Measurements from ENCODE around the gene ARHGAP6. TPM values are rescaled to one million over a fixed set of nuclear protein-coding genes. Genes with fewer than 3 reads are reported as not detected.

Gene ARHGAP6
- total and polyA plus RNA-seq, 2 donors (not counting 3 experiments of a cell fraction or from before 2014, with no cell fraction given) = 0.69 to 0.83 TPM

- Histone ChIP-seq H3K4me2 (ENCODE audit: insufficient read depth, low read length) (no peak overlapping the region), H2AFZ (ENCODE audit: low read depth, low read length) (no peak overlapping the region), H3K4me3 (replicated peaks in 1 of 3; ENCODE audit: insufficient read depth in 1 of 3, low read depth in 1 of 3, low read length in 3 of 3) (no peak overlapping the region), H3K9me3 (replicated peaks; ENCODE audit: control insufficient read depth, insufficient read depth, low read length) (no peaks in the 10 kb centered on the region), H4K20me1 (replicated peaks; ENCODE audit: control insufficient read depth, extremely low read depth, insufficient read depth, low read length) (no peaks in the 10 kb centered on the region), H3K36me3 (ENCODE audit: control insufficient read depth in 2 of 2, extremely low read depth in 1 of 2, insufficient read depth in 2 of 2, low read length in 2 of 2) (no peaks in the 10 kb centered on the region), H3K79me2 (ENCODE audit: control insufficient read depth, insufficient read depth, low read length) (no peaks in the 10 kb centered on the region), H3K27me3 (ENCODE audit: control insufficient read depth in 2 of 2, insufficient read depth in 2 of 2, low read length in 2 of 2) (no peaks in the 10 kb centered on the region), H3K9me1 (replicated peaks; ENCODE audit: control insufficient read depth, extremely low read depth, insufficient read depth, low read length) (no peaks in the 10 kb centered on the region), H3K27ac (ENCODE audit: insufficient read depth, low read depth, low read length) (no peak overlapping the region), H3K4me1 (ENCODE audit: control insufficient read depth, extremely low read depth, insufficient read depth, low read length) (no peaks in the 10 kb centered on the region), H3K9ac (replicated peaks; ENCODE audit: extremely low read depth, insufficient read depth, low read length) (no peak overlapping the region)
- FAIRE-seq (no peak), DNase-seq (ENCODE audit: low read depth, low spot score) (no peak)
- no TSS peak for BruUV-seq (replicated peaks)
- CTCF ChIA-PET = no interaction called here
- TF ChIP-seq, protein P1, sequence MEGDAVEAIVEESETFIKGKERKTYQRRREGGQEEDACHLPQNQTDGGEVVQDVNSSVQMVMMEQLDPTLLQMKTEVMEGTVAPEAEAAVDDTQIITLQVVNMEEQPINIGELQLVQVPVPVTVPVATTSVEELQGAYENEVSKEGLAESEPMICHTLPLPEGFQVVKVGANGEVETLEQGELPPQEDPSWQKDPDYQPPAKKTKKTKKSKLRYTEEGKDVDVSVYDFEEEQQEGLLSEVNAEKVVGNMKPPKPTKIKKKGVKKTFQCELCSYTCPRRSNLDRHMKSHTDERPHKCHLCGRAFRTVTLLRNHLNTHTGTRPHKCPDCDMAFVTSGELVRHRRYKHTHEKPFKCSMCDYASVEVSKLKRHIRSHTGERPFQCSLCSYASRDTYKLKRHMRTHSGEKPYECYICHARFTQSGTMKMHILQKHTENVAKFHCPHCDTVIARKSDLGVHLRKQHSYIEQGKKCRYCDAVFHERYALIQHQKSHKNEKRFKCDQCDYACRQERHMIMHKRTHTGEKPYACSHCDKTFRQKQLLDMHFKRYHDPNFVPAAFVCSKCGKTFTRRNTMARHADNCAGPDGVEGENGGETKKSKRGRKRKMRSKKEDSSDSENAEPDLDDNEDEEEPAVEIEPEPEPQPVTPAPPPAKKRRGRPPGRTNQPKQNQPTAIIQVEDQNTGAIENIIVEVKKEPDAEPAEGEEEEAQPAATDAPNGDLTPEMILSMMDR (IDR thresholded peaks at IDR 0.05; ENCODE audit: extremely low read depth in 1 of 2, insufficient read depth in 1 of 2, low read depth in 1 of 2, low read length in 2 of 2) = no peak
- TF ChIP-seq GATA2 (IDR thresholded peaks at IDR 0.05; ENCODE audit: insufficient read depth, insufficient read length, low read depth, low read length) (no peak), EZH2 (IDR thresholded peaks at IDR 0.05; ENCODE audit: borderline replicate concordance, low read depth, low read length, severe bottlenecking) (no peak), FOS (IDR thresholded peaks at IDR 0.05; ENCODE audit: borderline replicate concordance, insufficient read depth, low read length) (no peak), JUN (IDR thresholded peaks at IDR 0.05; ENCODE audit: borderline replicate concordance, insufficient read depth, insufficient read length, low read depth) (no peak), MYC (IDR thresholded peaks at IDR 0.05; ENCODE audit: low read depth, low read length) (no peak), POLR2A (IDR thresholded peaks at IDR 0.05; ENCODE audit: low read depth, low read length) (no peak), POLR2AphosphoS5 (IDR thresholded peaks at IDR 0.05; ENCODE audit: insufficient read depth, low read depth, low read length) (no peak)
- TF ChIP-seq, protein P2, sequence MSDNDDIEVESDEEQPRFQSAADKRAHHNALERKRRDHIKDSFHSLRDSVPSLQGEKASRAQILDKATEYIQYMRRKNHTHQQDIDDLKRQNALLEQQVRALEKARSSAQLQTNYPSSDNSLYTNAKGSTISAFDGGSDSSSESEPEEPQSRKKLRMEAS (IDR thresholded peaks at IDR 0.05; ENCODE audit: insufficient read depth, insufficient read length) = no peak
- intact Hi-C loops (cut with micrococcal nuclease) (no loop called here), dilution Hi-C loops (cut with MboI; ENCODE audit: extremely low pct_ligation_motif_present, low sequenced_read_pairs) (no loop called here)
- POLR2A ChIA-PET = no interaction called here
Measured at GRCh38 chrX:11130136-11130535, 535.6 kb downstream of the ARHGAP6 start.
